ENCODE results near the gene PRSS8.

GRCh38 chr16:31125844-31126243 lies 9.7 kb downstream of the PRSS8 start:
- TF ChIP-seq CTCF (IDR thresholded peaks at IDR 0.05; ENCODE audit: extremely low read depth in 1 of 2, insufficient read depth in 1 of 2, low read depth in 1 of 2, low read length in 2 of 2) (no peak), MAX (IDR thresholded peaks at IDR 0.05; ENCODE audit: insufficient read depth, insufficient read length) (no peak)

All from endothelial cell of umbilical vein (primary cell).